GM10847 (cell line): ENCODE data around the gene PI16.

Experiments used
- POLR2A ChIP-seq: IDR thresholded peaks from 2 replicates; pipeline ENCODE4 v1.6.1; 2011; ENCODE audit not compliant: insufficient read length; ENCODE audit errors: extremely low read depth

The PI16 gene, protein sequence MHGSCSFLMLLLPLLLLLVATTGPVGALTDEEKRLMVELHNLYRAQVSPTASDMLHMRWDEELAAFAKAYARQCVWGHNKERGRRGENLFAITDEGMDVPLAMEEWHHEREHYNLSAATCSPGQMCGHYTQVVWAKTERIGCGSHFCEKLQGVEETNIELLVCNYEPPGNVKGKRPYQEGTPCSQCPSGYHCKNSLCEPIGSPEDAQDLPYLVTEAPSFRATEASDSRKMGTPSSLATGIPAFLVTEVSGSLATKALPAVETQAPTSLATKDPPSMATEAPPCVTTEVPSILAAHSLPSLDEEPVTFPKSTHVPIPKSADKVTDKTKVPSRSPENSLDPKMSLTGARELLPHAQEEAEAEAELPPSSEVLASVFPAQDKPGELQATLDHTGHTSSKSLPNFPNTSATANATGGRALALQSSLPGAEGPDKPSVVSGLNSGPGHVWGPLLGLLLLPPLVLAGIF

DNA sequence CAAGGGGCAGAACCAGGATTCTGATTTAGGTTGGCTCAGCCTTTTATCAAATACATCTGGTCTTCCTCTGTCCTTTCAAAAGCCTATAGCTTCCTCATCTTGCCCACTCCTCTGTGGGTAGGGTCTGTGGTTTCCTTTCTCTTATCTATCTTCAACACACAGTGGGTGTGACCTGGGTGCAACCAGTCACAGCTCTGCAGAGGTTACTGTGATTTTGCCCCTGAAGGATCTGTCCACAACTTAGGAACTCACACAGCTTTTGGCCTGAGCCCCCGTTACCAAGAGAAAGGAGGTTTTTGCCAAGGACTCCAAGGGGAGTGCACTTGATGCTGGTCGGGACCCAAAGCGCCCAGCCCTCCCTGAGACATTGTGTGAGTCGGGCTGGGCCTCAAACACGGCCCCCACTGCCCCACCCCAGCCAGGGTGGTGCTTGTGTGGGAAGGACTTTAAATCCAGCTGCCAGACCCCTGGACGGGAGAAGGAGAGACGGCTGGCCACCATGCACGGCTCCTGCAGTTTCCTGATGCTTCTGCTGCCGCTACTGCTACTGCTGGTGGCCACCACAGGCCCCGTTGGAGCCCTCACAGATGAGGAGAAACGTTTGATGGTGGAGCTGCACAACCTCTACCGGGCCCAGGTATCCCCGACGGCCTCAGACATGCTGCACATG lies at the start of gene PI16:
Gene PI16 (plus strand): TSS at position 477 of the 670 bp plus-strand sequence. CDS start 23 bp downstream, at position 500.
- no peak for TF ChIP-seq POLR2A

GRCh38 chr6:36904851-36905393 lies 49.6 kb upstream of the PI16 start:
- no peak for TF ChIP-seq POLR2A

- no peak for TF ChIP-seq POLR2A
Measured at GRCh38 chr6:36906539-36907325, 47.8 kb upstream of the PI16 start.

- no peak for TF ChIP-seq POLR2A
Measured at GRCh38 chr6:36907781-36908180, 46.8 kb upstream of the PI16 start.

DNA sequence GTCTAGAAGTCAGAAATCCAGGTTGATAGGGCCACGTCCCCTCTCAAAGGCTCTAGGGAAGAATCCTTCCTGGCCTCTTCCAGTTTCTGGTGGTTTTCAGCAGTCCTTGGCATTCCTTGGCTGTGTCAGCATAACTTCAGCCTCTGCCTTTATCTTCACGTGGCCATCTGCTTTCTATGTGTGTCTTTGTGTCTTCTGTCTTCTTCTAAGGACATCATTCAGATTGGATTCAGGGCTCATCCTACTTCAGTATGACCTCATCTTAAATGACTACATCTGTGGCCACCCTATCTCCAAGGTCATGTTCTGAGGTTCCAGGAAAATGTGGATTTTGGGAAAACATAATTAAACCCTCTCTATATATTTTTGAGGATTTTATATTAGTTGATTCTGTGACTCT lies 45.8 kb upstream of the PI16 start:
- no peak for TF ChIP-seq POLR2A

GRCh38 chr6:36912030-36912454 lies 42.5 kb upstream of the PI16 start:
- no peak for TF ChIP-seq POLR2A

- TF ChIP-seq POLR2A = no peak
Measured at GRCh38 chr6:36912586-36912985, 42.0 kb upstream of the PI16 start.

- TF ChIP-seq POLR2A = no peak
Measured at GRCh38 chr6:36913082-36913481, 41.5 kb upstream of the PI16 start.

GRCh38 chr6:36914227-36914794 lies 40.2 kb upstream of the PI16 start:
- no peak for TF ChIP-seq POLR2A

- TF ChIP-seq POLR2A = no peak
Measured at GRCh38 chr6:36915599-36915998, 38.9 kb upstream of the PI16 start.

DNA sequence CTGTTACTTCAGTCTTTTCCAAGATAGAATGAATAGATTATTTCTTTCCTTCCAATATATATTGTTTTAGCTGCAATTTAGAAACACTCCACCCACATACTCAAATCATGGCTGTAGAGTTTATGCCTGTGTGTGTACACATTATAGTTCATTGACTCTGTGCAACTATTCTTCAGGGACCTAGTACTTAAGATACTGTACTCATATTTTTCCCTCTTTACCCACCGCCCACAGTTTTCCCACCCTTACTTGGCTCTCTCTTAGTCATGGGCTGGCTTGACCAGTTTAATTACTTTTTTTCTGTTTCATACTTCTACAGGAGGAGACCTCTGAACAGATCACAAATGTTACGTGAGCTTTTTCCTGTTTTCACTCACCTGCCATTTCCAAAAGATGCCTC lies 38.4 kb upstream of the PI16 start:
- TF ChIP-seq POLR2A = no peak

- TF ChIP-seq POLR2A = no peak
Measured at GRCh38 chr6:36917541-36918193, 36.9 kb upstream of the PI16 start.

- no peak for TF ChIP-seq POLR2A
Measured at GRCh38 chr6:36920049-36920448, 34.5 kb upstream of the PI16 start.

- no peak for TF ChIP-seq POLR2A
Measured at GRCh38 chr6:36920546-36920945, 34.0 kb upstream of the PI16 start.
